GM18505 (cell line): Measurements from ENCODE around the gene HOOK2.
"Not testable (repeated sequence)": the region's sequence is repeated elsewhere in the genome, so short reads cannot be mapped to it uniquely, and the experiment has no call there.

ENCODE experiments used
- ATAC-seq: cut with Tn5 transposase; IDR thresholded peaks from one replicate; pipeline ENCODE4 v1.9.1; 2021; ENCODE audit not compliant: unreplicated experiment
- POLR2A ChIP-seq: IDR thresholded peaks from 4 replicates; pipeline ENCODE4 v1.6.1; 2011; ENCODE audit warnings: borderline replicate concordance; ENCODE audit not compliant: insufficient read depth, insufficient read length; ENCODE audit errors: extremely low read depth

The HOOK2 gene

GRCh38 chr19:12774588-12775555 lies at the start of gene HOOK2:
TSS of gene HOOK2 (minus strand) at chr19:12775552. CDS start at chr19:12775449, 103 bp downstream.
- TF ChIP-seq POLR2A, result no peak

GRCh38 chr19:12821761-12822160 lies 46.4 kb upstream of the HOOK2 start:
- TF ChIP-seq POLR2A, result no peak

More at GRCh38 chr19:12774588-12775555, at the start of gene HOOK2:
- ATAC-seq, result peak; percentile 2

GRCh38 chr19:12817810-12818209 lies 42.5 kb upstream of the HOOK2 start:
- ATAC-seq, result not testable (repeated sequence)

More at GRCh38 chr19:12821761-12822160, 46.4 kb upstream of the HOOK2 start:
- no peak for ATAC-seq

- not testable (repeated sequence) for ATAC-seq
Measured at GRCh38 chr19:12817188-12817587, 41.8 kb upstream of the HOOK2 start.

- no peak for ATAC-seq
- TF ChIP-seq POLR2A, result no peak
Measured at GRCh38 chr19:12815088-12815487, 39.7 kb upstream of the HOOK2 start.

GRCh38 chr19:12806242-12807081 lies 31.1 kb upstream of the HOOK2 start, which contains the start of gene RNASEH2A:
TSS of gene RNASEH2A (plus strand) at chr19:12806584. CDS start at chr19:12806674, 90 bp downstream.
- peak; percentile 73 for ATAC-seq

GRCh38 chr19:12804051-12804450 lies 28.7 kb upstream of the HOOK2 start:
- no peak for ATAC-seq
- TF ChIP-seq POLR2A, result no peak

More at GRCh38 chr19:12806242-12807081, 31.1 kb upstream of the HOOK2 start, which contains the start of gene RNASEH2A:
- peak; percentile 75 for TF ChIP-seq POLR2A

- no peak for TF ChIP-seq POLR2A
- no peak for ATAC-seq
Measured at GRCh38 chr19:12802267-12803106, 27.1 kb upstream of the HOOK2 start.

GRCh38 chr19:12801466-12802266 lies 26.3 kb upstream of the HOOK2 start, which contains the start of the genes PRDX2 and THSD8:
TSS of gene PRDX2 (minus strand) at chr19:12801800. CDS start at chr19:12801261, 539 bp downstream.
TSS of gene THSD8 (plus strand) at chr19:12802069. CDS start at chr19:12802072, 3 bp downstream.
- peak; percentile 42 for ATAC-seq
- peak; percentile 97 for TF ChIP-seq POLR2A

- no peak for ATAC-seq
- TF ChIP-seq POLR2A, result no peak
Measured at GRCh38 chr19:12800923-12801465, 25.6 kb upstream of the HOOK2 start.

- no peak for ATAC-seq
- TF ChIP-seq POLR2A, result no peak
Measured at GRCh38 chr19:12800466-12800770, 25.1 kb upstream of the HOOK2 start.
